A549 (cell line): ENCODE results near the gene TIGD6. TPM values are rescaled to one million over a fixed set of nuclear protein-coding genes. Genes with fewer than 3 reads are reported as not detected.

Experiments
- ATAC-seq, 2 experiments: fragments of 200-7000 bp in 1 of 2; fragments of >200 bp in 1 of 2; cut with Nextera tagmentation in 1 of 2; cut with Tn5 transposase in 1 of 2; 3 replicates each; pipeline versions ENCODE4 v1.8.0 to v1.9.1; 2018 to 2020; ENCODE audit warnings: mild to moderate bottlenecking in 1 of 2, moderate library complexity in 1 of 2
- CTCF ChIA-PET: fragments of 300-600 bp; sonication (Branson Sonifier 250); formaldehyde crosslinking; extraction: SDS; loops from one replicate; lab custom pipeline; 2021; ENCODE audit warnings: antibody characterized with exemption, inconsistent platforms; lab: Yijun Ruan, JAX
- POLR2A ChIA-PET: fragments of 350-600 bp; formaldehyde crosslinking; extraction: SDS; loops from one replicate; lab custom pipeline; 2021; ENCODE audit warnings: antibody characterized with exemption, inconsistent platforms; lab: Yijun Ruan, JAX
- DNase-seq, 2 experiments: peaks; one replicate each; pipeline versions ENCODE4 v3.0.0 to v3.0.0-alpha.2; 2011 to 2016; ENCODE audit warnings: low read depth in 1 of 2, low spot score in 1 of 2
- FAIRE-seq: peaks from 2 replicates; lab custom pipeline; 2011; peaks lifted over from hg19 to GRCh38; lab: Jason Lieb, UNC
- H3K27ac ChIP-seq, 2 experiments: fragments of >200 bp; sonication (Bioruptor Twin); formaldehyde crosslinking; 3 replicates each; pipeline ENCODE4 v1.5.1; 2016 to 2017
- H3K4me1 ChIP-seq: fragments of >200 bp; sonication (Bioruptor Twin); formaldehyde crosslinking; 3 replicates; pipeline ENCODE4 v1.6.1; 2016
- H3K4me2 ChIP-seq: fragments of >200 bp; sonication (Bioruptor Twin); formaldehyde crosslinking; 3 replicates; pipeline ENCODE4 v1.6.1; 2016
- H3K4me3 ChIP-seq: fragments of >200 bp; sonication (Bioruptor Twin); formaldehyde crosslinking; 3 replicates; pipeline ENCODE4 v1.5.1; 2016
- H3K9me3 ChIP-seq: fragments of >200 bp; sonication (Bioruptor Twin); formaldehyde crosslinking; 3 replicates; pipeline ENCODE4 v1.6.1; 2016
- BHLHE40 ChIP-seq: IDR thresholded peaks from 2 replicates; pipeline ENCODE4 v1.6.1; 2012; ENCODE audit warnings: low read depth, low read length, inconsistent platforms
- CEBPB ChIP-seq, 2 experiments: fragments of >200 bp in 1 of 2; sonication (Bioruptor Twin) in 1 of 2; formaldehyde crosslinking in 1 of 2; IDR thresholded peaks; 2 replicates each; pipeline ENCODE4 v1.6.1; 2012 to 2016
- CHD2 ChIP-seq: fragments of 150-350 bp; IDR thresholded peaks from 2 replicates; pipeline ENCODE4 v1.6.1; 2014; ENCODE audit warnings: low read length; ENCODE audit not compliant: partially characterized antibody
- CHD4 ChIP-seq: fragments of 200-600 bp; sonication (generic); IDR thresholded peaks from 2 replicates; pipeline ENCODE4 v1.6.1; 2016; ENCODE audit warnings: antibody characterized with exemption, mild to moderate bottlenecking, borderline replicate concordance
- E2F6 ChIP-seq: IDR thresholded peaks from 2 replicates; pipeline ENCODE4 v1.6.1; 2012; ENCODE audit warnings: low read depth, borderline replicate concordance
- EP300 ChIP-seq, 2 experiments: fragments of >200 bp; sonication (Bioruptor Twin); formaldehyde crosslinking; IDR thresholded peaks; 2 replicates in 1 of 2; 3 replicates in 1 of 2; pipeline ENCODE4 v1.6.1; 2016 to 2017
- ESRRA ChIP-seq: fragments of 150-350 bp; IDR thresholded peaks from 2 replicates; pipeline ENCODE4 v1.6.1; 2014; ENCODE audit warnings: mild to moderate bottlenecking, low read length, borderline replicate concordance
- FOSB ChIP-seq: fragments of 250-450 bp; sonication (Bioruptor Pico); IDR thresholded peaks from 2 replicates; pipeline ENCODE4 v1.5.0; 2020; ENCODE audit warnings: mild to moderate bottlenecking, moderate library complexity
- FOSL2 ChIP-seq, 2 experiments: fragments of 450-650 bp in 1 of 2; fragments of >200 bp in 1 of 2; sonication (Bioruptor Twin) in 1 of 2; formaldehyde crosslinking; IDR thresholded peaks; 2 replicates each; pipeline versions ENCODE4 v1.5.0 to v1.6.1; 2016 to 2020; ENCODE audit warnings: mild to moderate bottlenecking in 1 of 2, moderate library complexity in 1 of 2
- FOXS1 ChIP-seq: fragments of 250-450 bp; sonication (Bioruptor Pico); IDR thresholded peaks from 2 replicates; pipeline ENCODE4 v1.5.0; 2020; ENCODE audit warnings: mild to moderate bottlenecking, moderate library complexity
- GATA3 ChIP-seq: IDR thresholded peaks from 2 replicates; pipeline ENCODE4 v1.6.1; 2012; ENCODE audit warnings: borderline replicate concordance
- HDAC2 ChIP-seq: fragments of 200-600 bp; sonication (generic); IDR thresholded peaks from 2 replicates; pipeline ENCODE4 v1.6.1; 2016
- HOXA7 ChIP-seq: fragments of 250-450 bp; sonication (Bioruptor Pico); IDR thresholded peaks from 2 replicates; pipeline ENCODE4 v1.5.0; 2020; ENCODE audit warnings: mild to moderate bottlenecking, moderate library complexity
- HOXB13 ChIP-seq: fragments of 250-450 bp; sonication (Bioruptor Pico); IDR thresholded peaks from 2 replicates; pipeline ENCODE4 v1.5.0; 2020; ENCODE audit warnings: low read depth, mild to moderate bottlenecking, moderate library complexity
- HOXB5 ChIP-seq: fragments of 250-450 bp; sonication (Bioruptor Pico); IDR thresholded peaks from 2 replicates; pipeline ENCODE4 v1.5.0; 2020; ENCODE audit warnings: mild to moderate bottlenecking, moderate library complexity
- JUN ChIP-seq, 2 experiments: fragments of >200 bp; sonication (Bioruptor Twin); formaldehyde crosslinking; IDR thresholded peaks; 2 replicates in 1 of 2; 3 replicates in 1 of 2; pipeline ENCODE4 v1.6.1; 2016 to 2017
- MAFK ChIP-seq: fragments of 450-650 bp; IDR thresholded peaks from 2 replicates; pipeline ENCODE4 v1.6.1; 2014; ENCODE audit not compliant: partially characterized antibody
- MAZ ChIP-seq: fragments of 150-350 bp; IDR thresholded peaks from 2 replicates; pipeline ENCODE4 v1.6.1; 2014; ENCODE audit warnings: antibody characterized with exemption, low read depth, low read length, borderline replicate concordance
- NFE2L2 ChIP-seq: fragments of 150-350 bp; conservative IDR thresholded peaks from 2 replicates; pipeline ENCODE4 v1.6.1; 2014; ENCODE audit warnings: low read length
- NPAS2 ChIP-seq: fragments of 250-450 bp; sonication (Bioruptor Pico); IDR thresholded peaks from 2 replicates; pipeline ENCODE4 v1.8.0; 2022; ENCODE audit warnings: mild to moderate bottlenecking, moderate library complexity, borderline replicate concordance
- NR3C1 ChIP-seq: fragments of >200 bp; sonication (Bioruptor Twin); formaldehyde crosslinking; IDR thresholded peaks from 3 replicates; pipeline ENCODE4 v1.6.1; 2017
- PBX3 ChIP-seq: IDR thresholded peaks from 2 replicates; pipeline ENCODE4 v1.6.1; 2012
- PHF8 ChIP-seq: fragments of 200-600 bp; sonication (generic); IDR thresholded peaks from 2 replicates; pipeline ENCODE4 v1.6.1; 2016; ENCODE audit warnings: low read depth, mild to moderate bottlenecking, antibody characterized with exemption, moderate library complexity, borderline replicate concordance
- POLR2AphosphoS2 ChIP-seq: conservative IDR thresholded peaks from 2 replicates; pipeline ENCODE4 v1.6.1; 2012; ENCODE audit warnings: low read length, improper control_type of control experiment, inconsistent platforms
- RCOR1 ChIP-seq: fragments of 150-350 bp; IDR thresholded peaks from 2 replicates; pipeline ENCODE4 v1.6.1; 2014; ENCODE audit warnings: antibody characterized with exemption, low read length, low read depth
- TP53 ChIP-seq: fragments of 250-450 bp; sonication (Bioruptor Pico); IDR thresholded peaks from 2 replicates; pipeline ENCODE4 v1.5.0; 2021; ENCODE audit warnings: mild to moderate bottlenecking, moderate library complexity
- ZC3H11A ChIP-seq: fragments of 450-650 bp; IDR thresholded peaks from 2 replicates; pipeline ENCODE4 v1.6.1; 2014; ENCODE audit warnings: antibody characterized with exemption, mild to moderate bottlenecking
- ZNF302 ChIP-seq: fragments of 250-450 bp; sonication (Bioruptor Pico); IDR thresholded peaks from 2 replicates; pipeline ENCODE4 v1.9.0; 2021; ENCODE audit warnings: inconsistent platforms, mild to moderate bottlenecking, moderate library complexity
- ZSCAN20 ChIP-seq: fragments of 250-450 bp; sonication (Bioruptor Pico); IDR thresholded peaks from 2 replicates; pipeline ENCODE4 v1.8.0; 2022; ENCODE audit warnings: mild to moderate bottlenecking, moderate library complexity
- WGBS: methylation state at CpG from one replicate; pipeline ENCODE4 v1.1.6; 2017; ENCODE audit errors: missing lambda C conversion rate; 5-methylcytosine and 5-hydroxymethylcytosine counted together
- polyA plus RNA-seq, 4 experiments: library from polyadenylated mRNA; depleted of rRNA in 3 of 4; stranded (reverse); fragments of >200 nt; fragmentation: RNase III in 1 of 4; extraction: RNeasy Plus Mini Kit Qiagen cat#74134 plus additional on column Dnase treatment in 1 of 4; gene quantifications; 2 replicates in 3 of 4; 3 replicates in 1 of 4; pipeline ENCODE4 v1.2.3, GENCODE V29; 2011 to 2017
- TF ChIP-seq, protein P1 (sequence below): fragments of 150-350 bp; IDR thresholded peaks from 2 replicates; pipeline ENCODE4 v1.6.1; 2014; ENCODE audit warnings: low read depth, mild to moderate bottlenecking, low read length

The TIGD6 gene
- polyA plus RNA-seq, 2 of the 4 experiments (the other 2 are of a cell fraction): 4.3 to 7.3 TPM

- TF ChIP-seq CHD2: no peak
These were observed 19.2 kb downstream of the TIGD6 start (continued) for GRCh38 chr5:149981206-149981605.

DNA sequence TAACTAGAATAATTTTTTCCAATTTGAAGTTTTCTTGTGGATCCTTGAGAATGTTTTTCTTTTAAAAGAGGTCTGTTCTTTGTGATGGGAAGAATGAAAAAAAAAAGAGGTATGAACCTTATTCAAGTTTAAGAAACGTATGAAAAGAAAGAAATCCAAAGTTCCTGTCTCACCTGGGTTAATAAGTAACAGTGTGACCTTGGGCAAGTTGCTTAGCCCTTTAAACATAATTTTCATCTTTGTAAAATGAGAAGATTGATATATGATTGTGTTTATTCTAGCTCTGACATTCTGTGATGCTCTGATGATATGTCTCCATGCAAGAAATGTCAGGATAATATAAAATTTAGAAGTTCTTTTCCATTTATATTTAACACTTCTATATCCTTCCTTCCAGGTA lies 20.6 kb downstream of the TIGD6 start:
- no peak for FAIRE-seq
- 62% methylated on average over 1 of the region's 1 CpG for WGBS
- no peak for DNase-seq
- ChIA-PET POLR2A (no interaction called here), CTCF (interaction anchor here (0.9 to 11.0 kb wide), 8 partner anchors 11 to 344 kb away, joined by 3 to 70 read pairs (median 8); partner anchors contain the start of gene SLC26A2)
- H3K4me2 ChIP-seq: no peak overlapping the region
- H3K4me3 ChIP-seq: no peak overlapping the region
- no peak for TF ChIP-seq PHF8
- TF ChIP-seq GATA3: no peak
- TF ChIP-seq BHLHE40: no peak
- no peak for TF ChIP-seq NR3C1
- no peak for TF ChIP-seq MAFK
- no peak for TF ChIP-seq ZC3H11A
- no peak for TF ChIP-seq CHD2
- no peak for TF ChIP-seq FOSB
- TF ChIP-seq FOXS1 (CRISPR knock-in tag): no peak
- TF ChIP-seq MAZ: no peak
- TF ChIP-seq HOXB5 (CRISPR knock-in tag): no peak
- no peak for TF ChIP-seq JUN (IDR thresholded peaks at IDR 0.05)
- TF ChIP-seq HDAC2: no peak
- TF ChIP-seq FOSL2 (IDR thresholded peaks at IDR 0.05): no peak
- TF ChIP-seq FOSL2 (CRISPR knock-in tag; IDR thresholded peaks at IDR 0.05): no peak
- TF ChIP-seq NPAS2 (CRISPR knock-in tag): no peak
- no peak for TF ChIP-seq ESRRA
- no peak for TF ChIP-seq HOXA7 (CRISPR knock-in tag)
- no peak for TF ChIP-seq TP53 (CRISPR knock-in tag)
- no peak for TF ChIP-seq CHD4
- TF ChIP-seq, all 56 proteins: peak for 0
- no peaks in the 10 kb centered on the region for H3K9me3 ChIP-seq
- H3K27ac ChIP-seq: no peak overlapping the region
- ATAC-seq: no peak
- H3K4me1 ChIP-seq: peaks cover 10% of the 10 kb centered on the region; the same call in 1 of the 3 replicates

DNA sequence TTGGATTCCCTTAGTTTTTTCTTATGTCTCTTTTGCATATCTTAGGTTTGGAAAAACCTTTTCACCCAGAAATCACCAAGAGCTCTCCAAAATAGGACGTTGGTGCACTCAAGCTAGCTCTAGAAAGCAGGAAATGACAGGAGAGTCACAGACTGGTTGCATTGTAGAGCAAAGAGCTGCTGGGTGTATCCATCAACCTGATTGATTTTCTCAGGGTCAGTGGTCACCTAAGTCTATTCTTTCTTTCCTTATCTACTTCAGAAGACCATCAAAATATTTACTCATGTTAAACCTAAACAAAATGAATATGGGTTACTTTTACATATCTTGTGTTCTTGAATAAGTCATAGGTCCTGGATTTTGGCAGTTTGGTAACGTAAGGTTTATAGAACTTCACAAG lies 25.0 kb downstream of the TIGD6 start:
- FAIRE-seq (no peak), ATAC-seq (no peak), DNase-seq (no peak)
- 51% methylated on average over 2 of the region's 2 CpGs for WGBS
- H3K9me3 ChIP-seq: no peaks in the 10 kb centered on the region
- H3K27ac ChIP-seq: no peak overlapping the region
- ChIA-PET CTCF (interaction anchor here (0.9 to 2.2 kb wide), 5 partner anchors 13 to 141 kb away, joined by 3 to 11 read pairs (median 6); no protein-coding TSS in a partner anchor), POLR2A (no interaction called here)
- TF ChIP-seq ESRRA: no peak
- no peak for TF ChIP-seq ZC3H11A
- no peak for TF ChIP-seq HOXB13 (CRISPR knock-in tag)
- TF ChIP-seq EP300 (IDR thresholded peaks at IDR 0.05): no peak
- no peak for TF ChIP-seq FOSL2 (IDR thresholded peaks at IDR 0.05)
- no peak for TF ChIP-seq FOSL2 (CRISPR knock-in tag; IDR thresholded peaks at IDR 0.05)
- no peak overlapping the region for H3K4me2 ChIP-seq
- peaks cover 10% of the 10 kb centered on the region; the same call in 1 of the 3 replicates for H3K4me1 ChIP-seq
- H3K4me3 ChIP-seq: no peak overlapping the region

- no peak for DNase-seq
- peak; percentile 67 for FAIRE-seq
- WGBS: 82% methylated on average over 4 of the region's 4 CpGs
- no peaks in the 10 kb centered on the region for H3K4me1 ChIP-seq
- CTCF ChIA-PET: interaction anchor here (0.8 to 16.5 kb wide), 8 partner anchors 7 to 333 kb away, joined by 3 to 594 read pairs (median 14); no protein-coding TSS in a partner anchor
- ATAC-seq: no peak
- no peak overlapping the region for H3K4me3 ChIP-seq
- POLR2A ChIA-PET: no interaction called here
- H3K27ac ChIP-seq: no peak overlapping the region
- H3K4me2 ChIP-seq: no peak overlapping the region
- no peaks in the 10 kb centered on the region for H3K9me3 ChIP-seq
- no peak for TF ChIP-seq ZSCAN20
- TF ChIP-seq ESRRA: no peak
- no peak for TF ChIP-seq POLR2AphosphoS2
- TF ChIP-seq RCOR1: no peak
- TF ChIP-seq ZC3H11A: no peak
- TF ChIP-seq ZNF302: no peak
- TF ChIP-seq, protein P1, sequence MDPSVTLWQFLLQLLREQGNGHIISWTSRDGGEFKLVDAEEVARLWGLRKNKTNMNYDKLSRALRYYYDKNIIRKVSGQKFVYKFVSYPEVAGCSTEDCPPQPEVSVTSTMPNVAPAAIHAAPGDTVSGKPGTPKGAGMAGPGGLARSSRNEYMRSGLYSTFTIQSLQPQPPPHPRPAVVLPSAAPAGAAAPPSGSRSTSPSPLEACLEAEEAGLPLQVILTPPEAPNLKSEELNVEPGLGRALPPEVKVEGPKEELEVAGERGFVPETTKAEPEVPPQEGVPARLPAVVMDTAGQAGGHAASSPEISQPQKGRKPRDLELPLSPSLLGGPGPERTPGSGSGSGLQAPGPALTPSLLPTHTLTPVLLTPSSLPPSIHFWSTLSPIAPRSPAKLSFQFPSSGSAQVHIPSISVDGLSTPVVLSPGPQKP: no peak
- TF ChIP-seq FOSB: no peak
- TF ChIP-seq CEBPB (IDR thresholded peaks at IDR 0.05): no peak
- no peak for TF ChIP-seq E2F6
- no peak for TF ChIP-seq GATA3
- TF ChIP-seq PBX3: no peak
- no peak for TF ChIP-seq PHF8
- TF ChIP-seq NFE2L2: no peak
- TF ChIP-seq NR3C1: no peak
- TF ChIP-seq HOXB5 (CRISPR knock-in tag): no peak
These were observed 31.1 kb downstream of the TIGD6 start for GRCh38 chr5:149969181-149969930.
